ENCODE results near the gene PUS10. TPM values are rescaled to one million over a fixed set of nuclear protein-coding genes. Genes with fewer than 3 reads are reported as not detected.

PUS10 gene
- total RNA-seq, 3 donors from 2014 or later: 8.2 to 16.2 (median 9.3) TPM

DNA sequence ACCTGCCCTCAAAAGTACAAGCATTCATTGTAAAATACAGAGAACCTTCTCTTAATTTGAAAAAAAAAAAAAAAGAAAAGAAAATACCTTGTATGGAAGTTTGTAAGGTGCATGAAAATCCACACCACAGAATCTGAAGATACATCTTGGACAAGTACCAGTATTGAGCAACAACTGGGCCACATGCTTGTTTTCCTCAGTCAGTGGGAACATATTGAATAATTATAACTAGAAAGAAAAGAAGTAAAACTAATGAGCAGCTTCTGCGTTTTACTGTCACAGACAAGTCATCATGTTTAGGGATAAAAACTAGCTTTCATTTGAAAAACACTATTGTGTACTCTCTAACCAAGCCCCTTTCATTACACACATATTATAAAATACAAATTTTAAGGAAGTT is 6.4 kb downstream of the PUS10 start:
- Histone ChIP-seq H3K4me1 (peaks cover 0 to 8% of the 10 kb centered on the region in 2 donors), H3K27me3 (no peaks in the 10 kb centered on the region), H3K4me3 (no peak overlapping the region), H3K27ac (peak overlapping the region in 1 of 2 donors; percentile 60), H3K9me3 (no peaks in the 10 kb centered on the region), H3K36me3 (no peaks in the 10 kb centered on the region)
- no peak for DNase-seq (ENCODE audit: low spot score in 2 of 2)
- intact Hi-C loops (cut with DNase I; ENCODE audit: low total_unique reads): no loop called here
- TF ChIP-seq, protein P1, sequence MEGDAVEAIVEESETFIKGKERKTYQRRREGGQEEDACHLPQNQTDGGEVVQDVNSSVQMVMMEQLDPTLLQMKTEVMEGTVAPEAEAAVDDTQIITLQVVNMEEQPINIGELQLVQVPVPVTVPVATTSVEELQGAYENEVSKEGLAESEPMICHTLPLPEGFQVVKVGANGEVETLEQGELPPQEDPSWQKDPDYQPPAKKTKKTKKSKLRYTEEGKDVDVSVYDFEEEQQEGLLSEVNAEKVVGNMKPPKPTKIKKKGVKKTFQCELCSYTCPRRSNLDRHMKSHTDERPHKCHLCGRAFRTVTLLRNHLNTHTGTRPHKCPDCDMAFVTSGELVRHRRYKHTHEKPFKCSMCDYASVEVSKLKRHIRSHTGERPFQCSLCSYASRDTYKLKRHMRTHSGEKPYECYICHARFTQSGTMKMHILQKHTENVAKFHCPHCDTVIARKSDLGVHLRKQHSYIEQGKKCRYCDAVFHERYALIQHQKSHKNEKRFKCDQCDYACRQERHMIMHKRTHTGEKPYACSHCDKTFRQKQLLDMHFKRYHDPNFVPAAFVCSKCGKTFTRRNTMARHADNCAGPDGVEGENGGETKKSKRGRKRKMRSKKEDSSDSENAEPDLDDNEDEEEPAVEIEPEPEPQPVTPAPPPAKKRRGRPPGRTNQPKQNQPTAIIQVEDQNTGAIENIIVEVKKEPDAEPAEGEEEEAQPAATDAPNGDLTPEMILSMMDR (IDR thresholded peaks at IDR 0.05): no peak
- TF ChIP-seq POLR2AphosphoS5 (IDR thresholded peaks at IDR 0.05) (no peak), POLR2A (IDR thresholded peaks at IDR 0.05) (no peak)

DNA sequence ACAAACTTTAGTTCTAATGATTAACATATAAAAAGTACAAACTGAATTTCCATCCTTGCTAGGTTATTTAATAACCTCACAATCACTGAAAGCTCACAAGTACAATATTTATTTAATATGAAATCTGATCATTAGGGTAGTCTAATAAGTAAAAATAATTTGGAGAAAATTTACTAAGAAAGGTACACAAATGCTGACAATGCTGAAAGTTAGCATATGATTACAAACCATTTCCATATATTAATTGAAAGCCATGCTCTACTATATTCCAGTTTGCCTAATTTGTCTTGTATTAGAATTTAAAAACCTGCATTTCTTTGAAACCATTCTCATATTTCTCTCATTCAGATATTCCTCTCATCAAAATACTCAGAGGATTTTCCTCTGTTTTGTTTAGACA is 8.7 kb downstream of the PUS10 start:
- Histone ChIP-seq H3K4me3 (no peak overlapping the region), H3K27ac (no peak overlapping the region), H3K36me3 (no peaks in the 10 kb centered on the region), H3K4me1 (peaks cover 0 to 4% of the 10 kb centered on the region in 2 donors), H3K9me3 (no peaks in the 10 kb centered on the region), H3K27me3 (no peaks in the 10 kb centered on the region)
- DNase-seq (ENCODE audit: low spot score in 2 of 2): no peak
- intact Hi-C loops (cut with DNase I; ENCODE audit: low total_unique reads): no loop called here
- TF ChIP-seq, protein P1 (IDR thresholded peaks at IDR 0.05): no peak
- TF ChIP-seq POLR2A (IDR thresholded peaks at IDR 0.05): no peak
- TF ChIP-seq POLR2AphosphoS5 (IDR thresholded peaks at IDR 0.05): no peak

DNA sequence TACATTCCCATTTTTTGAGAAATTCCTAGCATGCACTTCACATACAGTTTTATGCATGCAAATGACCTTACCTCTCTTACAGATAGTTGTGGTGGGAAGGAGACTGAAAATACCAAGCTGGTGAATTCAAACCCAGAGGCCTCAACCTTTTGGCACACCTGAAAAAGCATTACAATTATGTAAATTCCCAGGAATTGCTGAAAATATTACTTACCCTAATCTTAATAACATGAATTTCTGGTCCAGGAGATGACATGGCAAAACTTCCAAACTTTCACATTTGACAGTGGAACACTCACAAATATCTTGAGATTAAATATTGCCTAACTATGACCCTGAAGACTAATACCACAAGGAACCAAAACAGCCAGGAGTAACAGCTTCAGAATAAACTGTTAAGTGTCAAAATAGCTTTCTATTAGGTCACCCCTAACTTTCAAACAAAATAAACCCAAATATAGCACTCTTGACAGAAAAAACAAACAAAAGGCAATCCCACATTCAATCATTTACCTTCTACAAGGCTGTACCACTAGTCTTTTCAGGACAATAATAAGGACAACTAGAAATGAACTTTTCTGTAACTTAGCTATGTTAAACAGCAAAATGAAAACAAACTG is 11.5 kb downstream of the PUS10 start:
- intact Hi-C loops (cut with DNase I; ENCODE audit: low total_unique reads): no loop called here

DNA sequence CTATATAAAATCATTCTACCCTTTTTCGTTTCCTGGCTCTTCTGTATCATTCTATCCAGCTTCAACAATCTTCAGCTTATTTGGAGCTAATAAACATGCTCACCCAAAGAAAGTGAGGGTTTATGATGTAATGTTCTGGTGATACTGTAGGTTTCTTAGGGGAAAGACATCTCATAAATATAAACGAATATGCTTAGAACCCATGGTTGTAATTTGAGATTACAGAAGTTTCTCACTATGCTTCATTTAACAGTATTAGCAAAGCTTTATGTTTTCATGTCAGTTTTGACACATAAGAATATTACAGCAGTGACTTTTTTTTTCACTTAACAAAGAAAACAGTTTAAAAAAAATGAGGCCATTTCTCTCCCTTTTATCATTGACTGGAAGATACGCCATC is 12.3 kb downstream of the PUS10 start:
- Histone ChIP-seq H3K4me3 (no peak overlapping the region), H3K36me3 (no peaks in the 10 kb centered on the region), H3K9me3 (no peaks in the 10 kb centered on the region), H3K27ac (no peak overlapping the region), H3K27me3 (no peaks in the 10 kb centered on the region), H3K4me1 (no peaks in the 10 kb centered on the region)
- TF ChIP-seq POLR2A (IDR thresholded peaks at IDR 0.05) (no peak), POLR2AphosphoS5 (IDR thresholded peaks at IDR 0.05) (no peak)
- TF ChIP-seq, protein P1 (IDR thresholded peaks at IDR 0.05): no peak
- intact Hi-C loops (cut with DNase I; ENCODE audit: low total_unique reads): no loop called here
- no peak for DNase-seq (ENCODE audit: low spot score in 2 of 2)

More for the DNA sequence above, 11.5 kb downstream of the PUS10 start:
- TF ChIP-seq POLR2AphosphoS5 (IDR thresholded peaks at IDR 0.05) (no peak), POLR2A (IDR thresholded peaks at IDR 0.05) (no peak)
- TF ChIP-seq, protein P1 (IDR thresholded peaks at IDR 0.05): no peak
- Histone ChIP-seq H3K27me3 (no peaks in the 10 kb centered on the region), H3K9me3 (no peaks in the 10 kb centered on the region), H3K4me3 (no peak overlapping the region), H3K27ac (no peak overlapping the region), H3K36me3 (no peaks in the 10 kb centered on the region), H3K4me1 (no peaks in the 10 kb centered on the region)
- no peak for DNase-seq (ENCODE audit: low spot score in 2 of 2)

DNA sequence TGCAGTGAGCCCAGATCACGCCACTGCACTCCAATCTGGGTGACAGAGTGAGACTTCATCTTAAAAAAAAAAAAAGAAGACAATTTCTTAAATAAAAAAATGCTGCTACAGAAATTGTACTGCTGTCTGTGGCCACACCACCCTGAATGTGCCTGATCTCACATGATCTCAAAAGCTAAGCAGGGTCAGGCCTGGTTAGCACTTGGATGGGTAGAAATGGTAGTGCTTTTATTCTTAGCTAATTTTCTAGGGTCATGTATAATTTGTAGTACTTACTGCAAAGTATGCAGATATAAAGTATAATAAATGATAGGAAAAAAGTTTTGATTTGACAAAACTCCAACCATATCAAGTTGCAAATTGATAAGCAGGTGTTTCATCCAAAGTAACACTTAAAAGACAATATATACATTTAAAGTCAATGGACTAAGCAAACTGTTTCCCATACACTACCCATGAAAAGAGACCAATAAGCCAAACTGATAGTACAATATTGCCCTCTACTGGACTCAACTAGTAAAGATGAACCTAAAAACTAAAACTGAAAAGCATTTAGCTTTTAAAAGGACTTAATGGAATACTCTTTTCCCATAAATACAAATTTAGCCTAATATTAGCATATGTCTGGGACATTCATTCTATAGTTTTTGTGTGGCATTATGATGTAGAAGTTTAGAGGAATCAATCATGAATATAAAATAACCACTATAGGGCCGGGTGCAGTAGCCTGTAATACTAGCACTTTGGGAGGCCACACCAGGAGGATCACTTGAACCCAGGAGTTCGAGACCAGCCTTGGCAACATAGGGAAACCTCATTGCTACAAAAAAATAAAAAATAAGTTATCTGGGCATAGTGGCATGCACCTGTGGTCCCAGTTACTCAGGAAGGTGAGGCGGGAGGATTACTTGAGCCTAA is 19.2 kb downstream of the PUS10 start:
- intact Hi-C loops (cut with DNase I; ENCODE audit: low total_unique reads): loop anchor here (10.0 kb wide), 1 partner anchor 294 kb away; no protein-coding TSS in a partner anchor
- no peak overlapping the region for H3K4me3 ChIP-seq
- no peak for DNase-seq (ENCODE audit: low spot score in 2 of 2)
- H3K9me3 ChIP-seq: no peaks in the 10 kb centered on the region
- TF ChIP-seq POLR2A (IDR thresholded peaks at IDR 0.05): no peak
- TF ChIP-seq POLR2AphosphoS5 (IDR thresholded peaks at IDR 0.05): no peak
- TF ChIP-seq, protein P1 (IDR thresholded peaks at IDR 0.05): peak; percentile 40 to 67 (median 59)
- H3K36me3 ChIP-seq: no peaks in the 10 kb centered on the region
- no peaks in the 10 kb centered on the region for H3K27me3 ChIP-seq
- H3K27ac ChIP-seq: no peak overlapping the region
- H3K4me1 ChIP-seq: no peaks in the 10 kb centered on the region
